NCI-H774 (cell line): ENCODE measurements around the gene GID8.
"Not testable (repeated sequence)": the region's sequence is repeated elsewhere in the genome, so short reads cannot be mapped to it uniquely, and the experiment has no call there.

Source experiments
- DNase-seq: peaks from one replicate; lab custom pipeline; 2025; lab: John Stamatoyannopoulos, UW

Gene GID8

DNA sequence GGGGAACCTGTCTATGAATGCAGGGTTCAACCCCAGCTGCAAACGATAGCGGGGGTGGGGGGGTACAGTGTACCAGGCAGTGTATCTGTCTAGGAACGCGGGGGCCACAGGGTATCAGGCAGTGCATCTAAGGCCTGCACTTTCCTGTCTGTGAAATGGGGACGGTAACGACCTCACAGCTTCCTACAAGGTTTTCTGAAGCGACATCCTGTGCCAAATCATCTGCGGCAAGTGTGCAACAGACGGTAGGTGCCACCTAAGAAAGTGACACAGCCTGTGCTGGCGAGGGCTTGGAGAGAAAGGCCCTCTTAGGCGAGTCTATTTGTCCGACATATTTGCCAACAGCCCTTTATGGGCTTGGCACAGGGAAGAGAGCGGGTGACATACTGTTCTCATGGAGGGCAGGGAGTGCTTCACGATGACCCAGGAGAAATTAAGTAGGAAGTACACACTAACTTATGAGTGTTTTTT, 15.5 kb upstream of the GID8 start:
- DNase-seq, result no peak

DNA sequence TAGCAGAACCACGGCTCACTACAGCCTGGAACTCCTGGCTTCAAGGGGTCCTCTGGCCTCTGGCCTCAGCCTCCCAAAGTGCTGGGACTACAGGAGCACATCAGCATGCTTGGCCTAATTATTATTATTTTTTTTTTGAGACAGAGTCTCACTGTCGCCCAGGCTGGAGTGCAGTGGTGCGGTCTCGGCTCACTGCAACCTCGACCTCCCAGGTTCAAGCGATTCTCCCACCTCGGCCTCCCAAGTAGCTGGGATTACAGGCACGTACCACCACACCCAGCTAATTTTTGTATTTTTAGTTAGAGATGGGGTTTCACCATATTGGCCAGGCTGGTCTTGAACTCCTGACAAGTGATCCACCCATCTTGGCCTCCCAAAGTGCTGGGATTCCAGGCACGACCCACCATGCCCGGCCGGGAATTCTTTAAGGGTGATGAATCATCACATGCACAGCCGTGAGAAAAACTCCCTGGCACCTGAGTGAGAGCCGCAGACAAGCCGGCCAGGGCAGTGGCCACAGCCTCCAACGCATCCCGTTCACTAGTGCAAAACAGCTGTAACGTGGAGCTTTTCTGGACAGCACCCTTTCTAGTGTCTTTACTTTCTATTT, 14.8 kb upstream of the GID8 start:
- not testable (repeated sequence) for DNase-seq

DNA sequence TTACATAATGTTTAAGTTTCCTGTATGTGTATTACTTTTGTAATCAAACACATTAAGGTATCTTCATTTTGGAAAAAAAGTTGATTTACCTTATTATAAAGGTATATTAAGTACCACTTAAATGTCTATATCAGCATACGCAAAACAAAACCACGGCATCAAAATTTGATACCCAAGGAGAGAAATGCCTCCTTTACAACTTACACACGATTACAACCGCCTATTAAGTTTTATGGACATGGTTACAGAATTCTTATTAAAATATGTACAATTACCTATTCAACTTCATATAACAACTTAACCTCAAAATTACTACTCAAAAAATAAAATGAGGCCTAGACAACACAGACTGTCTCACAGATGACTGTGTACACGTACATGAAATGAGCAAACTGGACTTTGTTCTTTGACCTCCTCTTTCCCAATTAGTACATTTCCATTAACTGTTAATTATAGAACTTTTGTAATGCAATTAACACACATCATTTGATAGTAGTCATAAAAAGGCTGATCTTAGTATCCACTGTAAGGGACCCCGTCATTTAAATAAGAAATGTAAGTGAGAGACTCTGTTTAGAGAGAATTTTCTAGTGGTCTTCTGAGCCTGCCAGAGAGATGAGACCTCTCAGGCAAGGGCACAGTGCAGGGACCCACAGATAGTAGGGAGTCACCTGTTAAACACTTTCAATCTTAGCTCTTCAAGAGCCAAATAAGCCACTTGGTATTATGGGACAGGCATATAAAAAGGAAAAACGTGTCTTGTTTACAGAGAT, 14.1 kb upstream of the GID8 start:
- no peak for DNase-seq

DNA sequence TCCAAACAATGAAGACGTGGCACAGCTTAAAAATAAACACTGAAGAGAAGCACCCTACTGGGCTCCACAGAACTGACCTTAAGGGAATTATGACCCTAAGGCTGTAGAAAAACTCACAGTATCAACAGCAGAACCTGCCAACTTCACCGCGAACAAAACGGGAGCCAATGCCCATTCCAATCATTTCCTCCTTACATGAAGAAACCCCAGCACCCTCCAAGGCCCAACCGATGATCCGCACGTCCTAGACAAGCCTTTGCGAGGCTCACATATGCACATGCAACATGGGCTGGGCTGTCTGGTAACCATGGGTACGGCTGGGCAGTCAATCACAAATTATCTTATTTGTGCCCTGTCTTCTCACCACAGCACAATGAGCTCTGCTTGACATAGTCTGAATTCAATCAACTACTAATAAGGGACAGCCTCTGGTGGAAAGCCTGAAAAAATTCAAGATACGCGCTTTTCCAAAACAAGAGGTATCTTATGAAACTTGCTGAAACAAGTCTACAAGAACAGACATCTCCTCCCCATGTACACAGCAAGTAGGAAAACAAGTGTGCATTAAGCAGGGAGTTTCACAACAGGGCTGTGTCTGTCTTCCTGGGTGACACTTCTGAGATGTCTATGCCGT, 13.4 kb upstream of the GID8 start:
- DNase-seq, result no peak

DNA sequence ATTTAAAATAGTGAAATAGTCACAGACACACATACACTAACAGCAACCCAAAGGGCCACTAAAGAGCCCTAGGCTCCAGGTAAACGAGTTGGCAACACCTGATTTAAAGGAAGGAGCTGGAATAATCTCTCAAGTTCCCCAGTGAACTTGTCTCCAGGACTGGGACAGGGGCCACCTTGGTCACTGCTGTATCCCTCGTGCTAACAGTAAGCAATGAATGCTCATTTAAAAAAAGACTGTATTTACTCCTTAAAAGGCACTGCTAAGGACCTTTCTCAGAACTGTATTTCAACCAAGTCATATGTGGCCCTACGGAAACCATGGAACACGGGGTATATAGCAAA, 12.9 kb upstream of the GID8 start:
- DNase-seq, result no peak

DNA sequence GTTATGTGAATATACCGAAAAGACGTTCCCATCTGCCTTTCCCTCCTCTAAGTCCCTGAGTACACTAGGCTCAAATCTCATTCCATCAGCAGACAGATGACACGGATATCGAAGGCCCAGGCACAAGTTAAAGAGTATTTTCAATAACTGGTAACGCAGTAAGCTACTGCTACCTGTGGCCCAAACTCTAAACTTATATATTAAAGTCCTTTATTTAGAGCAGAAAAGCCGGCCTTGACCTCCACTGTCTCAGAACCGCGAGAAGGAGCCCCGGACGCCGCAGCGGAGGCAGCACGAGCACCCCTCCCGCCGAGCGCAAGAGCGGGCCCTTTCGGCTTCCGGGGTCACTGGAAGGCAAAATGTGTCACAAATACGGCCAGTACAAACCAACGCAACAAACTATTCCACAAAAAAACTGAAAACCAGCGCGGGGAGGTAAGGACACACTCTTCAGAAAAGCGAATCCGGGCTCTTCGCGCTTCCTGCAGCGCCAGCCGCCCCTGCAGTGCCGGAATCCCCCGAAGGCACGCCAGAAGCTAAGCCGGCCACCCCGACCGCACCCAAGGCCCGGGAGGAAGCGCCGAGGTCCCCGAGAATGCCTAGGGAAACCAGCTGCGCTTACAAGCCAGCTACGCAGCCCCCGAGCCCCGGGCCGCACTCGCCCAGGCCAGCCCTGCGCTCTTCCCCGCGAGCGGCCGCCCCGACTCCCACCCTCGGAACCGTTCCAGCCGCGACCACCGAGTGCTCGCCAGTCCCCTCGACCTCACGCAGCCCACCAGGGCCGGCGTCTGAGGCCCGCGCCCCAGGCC, 12.3 kb upstream of the GID8 start:
- DNase-seq, result no peak

DNA sequence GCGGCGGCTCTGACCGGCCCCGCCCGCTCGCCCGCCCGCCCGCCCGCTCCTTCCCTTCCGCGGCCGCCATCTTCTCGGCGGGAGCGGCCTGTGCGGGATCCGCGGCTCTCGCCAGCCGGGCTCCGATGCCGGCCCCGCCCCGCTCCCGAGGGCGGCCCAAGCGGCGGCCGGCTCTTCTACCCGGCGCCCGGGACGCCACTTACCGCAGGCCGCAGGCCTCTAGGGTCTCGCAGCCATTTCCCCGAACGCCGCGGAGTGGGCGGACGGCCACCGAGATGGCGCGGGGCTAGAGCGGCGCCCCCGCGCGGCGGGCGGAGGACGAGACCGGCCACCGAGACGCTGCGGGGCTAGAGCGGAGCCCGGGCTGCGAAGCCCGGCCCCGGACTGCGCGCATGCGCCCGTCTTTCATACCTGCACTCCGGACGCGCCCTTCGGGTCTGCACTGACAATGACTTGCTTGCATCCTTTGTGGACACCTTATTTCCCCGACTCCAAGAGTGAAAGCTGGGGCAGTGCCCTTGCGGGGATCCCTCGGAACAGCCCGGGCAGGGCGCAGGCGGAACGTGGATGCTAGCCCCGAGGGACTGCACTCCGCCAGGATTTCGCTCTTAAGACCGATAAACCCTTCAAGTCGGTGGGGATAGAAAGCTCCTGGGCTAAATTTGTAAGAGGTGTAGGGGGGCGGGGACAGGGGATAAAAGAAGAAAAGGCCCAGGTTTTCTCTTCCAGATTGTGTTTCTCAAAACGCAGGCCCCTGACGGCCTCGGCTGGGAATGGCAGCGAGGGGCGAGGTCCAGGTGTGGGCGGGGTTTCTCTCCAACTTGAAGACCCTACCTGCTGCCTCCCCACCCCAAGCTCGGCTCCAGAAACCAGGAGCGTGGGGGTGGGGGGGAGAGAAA, 11.5 kb upstream of the GID8 start, which contains the start of gene DIDO1:
Gene DIDO1, minus strand, starts transcription at position 277 of the 899 bp plus-strand sequence.
- DNase-seq, result peak; percentile 83

DNA sequence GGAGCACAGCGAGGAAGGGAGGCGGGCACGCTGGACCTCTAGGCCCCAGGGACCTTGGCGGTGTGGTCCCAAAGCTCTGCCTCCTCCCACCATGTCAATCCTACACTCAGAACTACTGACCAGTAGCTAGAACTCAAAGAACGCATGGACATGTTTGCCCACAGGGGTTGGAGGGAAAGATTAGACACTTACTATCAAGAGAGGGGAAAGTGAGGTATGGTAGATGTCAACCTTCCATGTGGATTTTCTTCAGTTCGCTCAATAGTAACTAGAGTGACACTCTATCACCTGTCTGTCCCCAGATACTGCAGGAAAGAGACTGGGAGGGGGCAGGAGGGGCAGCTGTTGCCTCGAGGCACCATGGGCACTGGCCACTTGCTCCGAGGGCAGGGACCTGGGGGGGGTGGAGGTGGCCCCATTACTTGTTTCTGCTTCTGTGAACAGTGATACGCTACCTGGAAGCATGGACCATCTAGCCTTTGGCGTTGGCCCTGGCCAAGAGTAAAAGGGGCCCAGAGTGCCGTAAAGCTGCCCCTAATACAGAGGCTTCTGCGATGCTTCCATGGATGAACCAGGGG, 10.7 kb upstream of the GID8 start:
- no peak for DNase-seq

DNA sequence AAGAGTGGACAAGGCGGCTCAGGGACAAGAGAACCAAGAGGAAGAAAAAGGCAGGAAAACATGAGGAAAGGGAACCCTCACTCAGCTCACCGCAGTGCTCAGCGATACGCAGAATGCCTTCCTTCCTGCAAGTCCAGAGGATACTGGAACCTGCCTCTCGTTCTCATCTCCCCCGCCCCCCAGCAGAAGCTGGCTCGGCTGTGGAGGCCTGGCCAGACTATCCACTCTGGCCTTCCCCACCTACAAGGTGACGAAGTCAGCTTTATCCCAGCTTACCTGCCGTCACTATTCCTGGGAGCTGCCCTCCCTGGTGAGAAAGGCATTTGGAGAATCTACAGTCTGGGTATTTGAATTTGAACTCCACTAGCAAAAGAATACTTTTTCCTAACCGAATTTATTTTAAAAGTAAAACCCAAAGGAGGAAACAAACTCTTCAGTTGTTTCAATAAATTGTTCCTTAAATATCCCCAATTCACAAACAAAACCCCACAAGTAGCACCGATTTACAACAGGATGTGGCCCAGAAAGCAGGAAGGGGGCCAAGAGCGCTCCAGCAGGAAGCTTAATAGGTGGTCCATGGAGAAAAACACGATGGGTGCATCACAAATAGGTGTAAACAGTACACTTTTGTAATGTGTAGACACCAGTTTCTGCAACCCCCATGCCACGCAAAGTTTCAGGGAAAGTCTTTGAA, 9.6 kb upstream of the GID8 start:
- no peak for DNase-seq

DNA sequence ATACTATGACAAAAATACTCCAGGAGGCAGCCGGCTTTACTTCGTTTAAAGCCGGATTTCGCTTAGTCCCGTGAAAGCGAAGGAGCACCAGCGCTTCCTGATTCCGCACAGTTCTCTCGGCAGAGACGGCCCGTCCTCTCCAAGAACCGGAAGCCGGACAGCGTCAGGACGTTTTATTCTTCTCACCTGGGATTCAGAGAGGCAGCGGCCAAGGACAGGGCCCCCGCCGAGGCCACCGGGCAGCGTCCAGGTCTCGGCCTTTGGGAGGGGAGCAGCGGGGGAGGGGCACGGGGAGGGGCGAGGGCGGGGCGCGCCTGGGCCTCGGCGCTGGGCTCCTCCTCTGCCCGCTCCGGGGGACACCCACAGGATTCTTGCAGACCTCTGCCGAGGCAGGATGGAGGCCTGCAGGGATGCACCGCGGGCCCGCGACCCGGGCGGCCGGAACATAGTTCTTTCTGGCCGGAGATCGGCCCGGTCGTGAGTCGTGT, 8.9 kb upstream of the GID8 start:
- no peak for DNase-seq

DNA sequence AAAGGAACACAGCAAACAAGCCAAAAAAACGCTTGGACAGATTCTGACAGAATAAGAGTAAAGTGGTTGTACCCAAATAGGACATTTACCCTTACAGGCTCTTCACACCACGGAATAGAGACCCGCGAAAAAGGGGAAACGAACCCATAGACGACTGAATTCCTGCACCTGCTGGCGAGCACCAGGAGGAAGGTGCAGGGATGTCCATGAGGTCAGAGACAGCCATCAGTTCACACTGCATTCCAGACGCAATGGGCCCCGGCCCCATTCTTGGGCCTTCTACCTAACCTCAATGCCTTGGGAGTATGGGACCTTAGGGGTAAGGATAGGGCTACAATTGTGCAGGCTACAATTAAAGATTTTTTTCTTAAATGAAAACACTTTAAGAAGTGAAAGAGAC, 6.5 kb upstream of the GID8 start:
- no peak for DNase-seq

DNA sequence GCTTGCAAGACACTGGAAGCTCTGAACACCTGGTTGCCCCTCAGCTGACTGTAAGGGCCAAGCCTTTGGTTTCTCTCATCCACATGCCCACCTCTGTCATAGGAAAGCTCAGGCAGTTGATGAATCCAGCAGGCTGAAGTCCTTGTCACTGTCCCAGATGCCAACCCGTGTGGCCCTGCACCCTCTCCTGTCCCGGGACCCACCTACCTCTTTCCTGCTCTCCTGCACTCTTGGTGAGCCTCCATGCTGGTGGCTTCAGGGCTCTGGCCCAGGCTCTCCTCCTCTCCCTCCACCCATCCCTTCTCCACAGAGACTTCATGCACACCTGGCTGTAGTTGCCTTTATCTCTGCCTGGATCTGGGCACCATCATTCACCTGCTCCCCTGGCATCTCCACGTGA, 4.0 kb upstream of the GID8 start:
- DNase-seq, result no peak

DNA sequence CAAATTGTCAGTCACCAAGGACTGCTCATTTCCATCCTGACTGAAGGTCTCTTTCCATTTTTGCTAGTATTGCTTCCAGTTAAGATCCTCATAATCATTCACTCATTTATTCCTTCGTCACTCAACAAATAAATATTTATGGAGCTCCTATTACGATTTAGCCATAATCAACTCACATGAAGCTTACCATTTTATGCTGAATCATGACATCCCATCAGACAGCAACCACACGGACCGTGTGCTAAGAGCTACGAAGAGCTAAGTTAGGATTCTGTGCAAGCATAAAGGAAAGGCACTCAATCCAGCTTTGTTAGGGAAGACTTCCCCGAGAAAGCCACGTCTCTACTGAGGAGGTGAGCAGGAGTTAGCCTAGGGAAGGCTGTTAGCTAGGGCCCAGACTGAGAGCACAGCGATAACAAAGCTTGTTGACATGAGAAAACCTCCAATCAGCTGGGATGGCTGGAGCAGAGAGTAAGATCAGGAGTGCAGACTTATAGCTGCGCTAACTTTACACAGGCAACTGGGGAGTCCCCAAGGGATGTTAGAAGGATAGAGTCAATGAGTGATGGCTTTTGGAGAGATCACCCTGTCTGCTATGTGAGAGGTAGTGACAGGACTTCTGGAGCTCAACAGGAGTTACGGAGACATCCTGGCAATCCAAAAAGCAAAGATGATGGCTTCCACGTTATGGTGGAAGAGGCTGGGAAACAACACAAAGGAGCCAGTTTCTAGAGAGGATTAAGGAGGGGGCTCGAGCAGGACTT, 2.6 kb upstream of the GID8 start:
- DNase-seq, result no peak

DNA sequence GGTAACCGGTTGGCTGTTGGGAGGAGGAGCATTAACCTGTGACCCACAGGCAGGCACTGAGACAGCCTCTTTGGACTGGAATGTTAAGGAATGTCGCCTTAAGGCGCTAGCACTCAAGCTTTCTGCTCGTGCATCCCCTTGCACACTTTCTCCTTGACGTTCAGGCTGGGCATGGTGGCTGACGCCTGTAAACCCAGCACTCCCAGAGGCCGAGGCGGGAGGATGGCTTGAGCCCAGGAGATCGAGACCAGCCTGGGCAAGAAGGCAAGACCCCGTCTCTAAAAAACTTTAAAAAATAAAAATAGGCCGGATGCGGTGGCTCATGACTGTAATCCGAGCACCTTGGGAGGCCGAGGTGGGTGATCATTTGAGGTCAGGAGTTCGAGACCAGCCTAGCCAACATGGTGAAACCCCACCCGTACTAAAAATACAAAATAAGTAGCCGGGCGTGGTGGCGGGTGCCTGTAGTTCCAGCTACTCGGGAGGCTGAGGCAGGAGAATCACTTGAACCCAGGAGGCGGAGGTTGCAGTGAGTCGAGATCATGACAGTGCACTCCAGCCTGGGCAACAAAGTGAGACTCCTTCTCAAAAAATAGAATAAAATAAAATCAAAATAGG, 1.9 kb upstream of the GID8 start:
- DNase-seq, result no peak

DNA sequence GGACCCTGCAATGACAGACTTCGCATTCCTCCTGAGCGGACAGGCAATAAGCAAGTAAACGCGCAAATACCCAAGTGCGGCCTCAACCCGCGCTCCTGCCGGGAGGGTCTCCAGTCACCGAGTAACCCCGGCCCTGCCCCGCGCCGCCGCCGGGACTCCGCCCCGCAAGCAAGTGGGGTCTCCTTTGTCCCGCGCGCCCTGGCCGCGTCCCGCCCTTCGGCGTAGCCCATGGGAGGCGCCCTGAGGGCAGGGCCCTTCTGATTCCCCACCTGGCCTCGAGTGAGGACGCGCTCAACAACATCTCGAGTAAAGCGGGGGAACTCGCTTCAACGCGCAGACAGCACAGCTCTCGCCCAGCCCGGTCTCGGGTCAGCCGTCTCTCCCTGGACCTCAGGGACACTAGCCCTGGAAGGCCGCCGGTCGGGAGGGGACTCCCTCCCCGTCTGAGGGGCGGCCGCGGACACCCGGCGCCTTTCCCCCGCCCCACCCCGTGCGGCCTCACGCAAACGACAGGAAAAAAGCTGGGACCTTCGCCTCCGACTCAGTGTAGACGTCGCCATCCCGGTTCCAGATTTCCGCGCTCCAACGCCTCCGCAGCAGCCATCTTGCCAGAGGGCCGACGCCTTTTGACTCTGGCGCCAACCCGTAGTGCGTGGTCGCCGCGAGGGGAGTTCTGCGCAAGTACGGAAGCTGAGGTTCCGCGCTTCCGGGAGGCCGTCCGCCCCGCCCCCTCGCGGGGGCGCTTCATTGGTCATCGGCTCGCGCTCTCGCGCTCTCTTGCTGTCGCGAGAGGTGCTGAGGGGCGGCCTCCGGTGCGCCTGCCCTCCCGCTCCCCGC, 461 bp upstream of the GID8 start:
- peak; percentile 93 for DNase-seq

DNA sequence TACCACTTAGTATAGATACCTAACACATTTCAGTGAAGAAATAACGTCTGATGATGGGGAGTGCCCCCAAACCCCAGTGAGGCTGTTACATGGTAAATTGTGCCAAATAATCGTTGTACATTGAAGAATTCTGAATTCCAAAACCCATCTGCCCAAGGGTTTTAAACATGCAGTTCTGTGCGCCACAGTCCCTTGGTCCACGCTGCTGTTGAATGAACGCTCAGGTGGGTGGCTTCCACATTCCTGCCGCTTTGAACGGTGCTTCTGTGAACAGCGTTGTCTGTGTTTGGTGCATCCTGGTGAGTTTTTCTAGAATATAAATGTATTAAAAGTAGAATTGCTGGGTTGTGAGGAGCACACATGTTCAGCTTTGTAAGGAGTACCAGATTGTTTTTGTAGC, 2.9 kb downstream of the GID8 start:
- DNase-seq, result no peak

DNA sequence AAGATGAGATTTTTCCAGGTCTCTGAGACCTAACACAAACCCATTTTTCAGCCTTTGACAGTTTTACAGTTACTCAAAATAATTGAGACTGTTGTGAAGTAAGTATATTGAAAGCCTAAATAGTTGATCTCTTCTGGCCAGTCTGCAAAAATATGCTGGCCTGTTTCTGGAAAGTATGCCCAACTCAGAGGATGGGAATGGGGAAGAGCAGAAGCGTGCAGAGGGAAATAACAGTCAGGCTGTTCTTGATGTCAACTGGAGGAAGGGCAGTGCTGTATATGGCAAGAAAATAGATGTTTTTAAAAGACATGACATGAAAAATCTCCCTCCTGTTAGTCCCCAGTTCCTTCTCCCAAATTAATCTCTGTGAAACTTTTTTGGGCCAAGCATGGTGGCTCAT, 3.8 kb downstream of the GID8 start:
- DNase-seq, result no peak

DNA sequence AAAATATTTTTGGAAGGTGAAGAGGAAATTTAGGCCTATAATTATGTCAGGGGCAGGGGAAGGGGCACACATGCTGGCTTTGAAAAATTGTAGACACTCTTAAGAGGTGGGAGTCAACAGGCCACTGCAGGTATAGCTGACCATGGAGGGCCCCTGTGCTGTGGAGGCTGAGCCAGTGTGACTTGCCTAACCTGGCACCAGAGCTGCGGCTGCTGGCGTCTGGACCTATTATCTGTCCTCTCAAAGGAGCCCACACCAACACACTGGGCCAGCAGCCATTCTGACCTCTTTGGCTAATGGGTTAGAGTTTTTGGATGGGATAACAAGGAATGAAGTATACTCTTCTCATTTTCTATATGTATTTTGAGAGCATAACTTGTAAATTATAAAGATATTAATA, 4.5 kb downstream of the GID8 start:
- no peak for DNase-seq
